K562 (cell line): ENCODE data around the gene JUNB. TPM values are rescaled to one million over a fixed set of nuclear protein-coding genes. Genes with fewer than 3 reads are reported as not detected.
A peak's percentile ranks its signal among the peaks of the same experiment; 100 is the strongest.

Experiments
- BCL6 ChIP-seq: fragments of 250-450 bp; sonication (Bioruptor Pico); IDR thresholded peaks from 2 replicates; pipeline ENCODE4 v1.4.0; 2020
- CBX3 ChIP-seq, 2 experiments: IDR thresholded peaks; 1 replicate in 1 of 2; 2 replicates in 1 of 2; pipeline ENCODE4 v1.6.1; 2012; ENCODE audit warnings: inconsistent platforms in 2 of 2, low read length in 2 of 2, borderline replicate concordance in 1 of 2, control low read depth in 1 of 2
- CREB1 ChIP-seq, 2 experiments: sonication (generic) in 1 of 2; formaldehyde crosslinking in 1 of 2; IDR thresholded peaks; 2 replicates each; pipeline versions ENCODE4 v1.6.1 to v1.8.0; 2012 to 2022; ENCODE audit warnings: inconsistent platforms in 1 of 2, mild to moderate bottlenecking in 1 of 2, missing genetic modification reagents in 1 of 2, moderate library complexity in 1 of 2
- MNT ChIP-seq, 2 experiments: fragments of 450-650 bp; conservative IDR thresholded peaks; 2 replicates each; pipeline ENCODE4 v1.6.1; 2017; ENCODE audit warnings: mild to moderate bottlenecking in 2 of 2, moderate library complexity in 2 of 2
- NFIC ChIP-seq: fragments of 450-650 bp; IDR thresholded peaks from 2 replicates; pipeline ENCODE4 v1.6.1; 2017; ENCODE audit warnings: mild to moderate bottlenecking, inconsistent platforms
- NFXL1 ChIP-seq: fragments of 450-650 bp; formaldehyde crosslinking; IDR thresholded peaks from 2 replicates; pipeline ENCODE4 v1.4.0; 2021; ENCODE audit warnings: mild to moderate bottlenecking
- PHTF2 ChIP-seq: fragments of 250-450 bp; sonication (Bioruptor Pico); IDR thresholded peaks from 2 replicates; pipeline ENCODE4 v1.5.0; 2021; ENCODE audit warnings: mild to moderate bottlenecking
- POLR2B ChIP-seq: fragments of 450-650 bp; IDR thresholded peaks from 2 replicates; pipeline ENCODE4 v1.6.1; 2018; ENCODE audit warnings: low read depth; ENCODE audit not compliant: partially characterized antibody
- RBFOX2 ChIP-seq: fragments of 200-400 bp; formaldehyde crosslinking; IDR thresholded peaks from 2 replicates; pipeline ENCODE4 v1.6.1; 2017; ENCODE audit warnings: low read depth, mild to moderate bottlenecking, low read length, moderate library complexity
- RBM25 ChIP-seq: fragments of 200-400 bp; formaldehyde crosslinking; IDR thresholded peaks from 2 replicates; pipeline ENCODE4 v1.6.1; 2018; ENCODE audit warnings: low read length, low read depth, moderate library complexity; ENCODE audit not compliant: severe bottlenecking
- SIN3A ChIP-seq, 2 experiments: fragments of 150-350 bp in 1 of 2; IDR thresholded peaks; 2 replicates each; pipeline ENCODE4 v1.6.1; 2011 to 2016; ENCODE audit warnings: borderline replicate concordance in 2 of 2, low read depth in 2 of 2, low read length in 2 of 2, mild to moderate bottlenecking in 2 of 2, moderate library complexity in 2 of 2; ENCODE audit not compliant: control insufficient read depth in 1 of 2
- YY1 ChIP-seq, 3 experiments: IDR thresholded peaks; 2 replicates each; pipeline ENCODE4 v1.6.1; 2011; ENCODE audit warnings: low read length in 2 of 3, mild to moderate bottlenecking in 2 of 3, moderate library complexity in 2 of 3, borderline replicate concordance in 1 of 3, control low read depth in 1 of 3, low read depth in 1 of 3; ENCODE audit not compliant: insufficient read depth in 3 of 3, insufficient replicate concordance in 2 of 3, control insufficient read depth in 1 of 3, insufficient read length in 1 of 3; ENCODE audit errors: extremely low read depth in 1 of 3
- ZBTB43 ChIP-seq: sonication (generic); formaldehyde crosslinking; IDR thresholded peaks from 2 replicates; pipeline ENCODE4 v1.8.0; 2023; ENCODE audit warnings: mild to moderate bottlenecking, missing genetic modification reagents
- ZNF561 ChIP-seq: fragments of 450-650 bp; formaldehyde crosslinking; conservative IDR thresholded peaks from 2 replicates; pipeline ENCODE4 v1.4.0; 2020; ENCODE audit warnings: mild to moderate bottlenecking, moderate library complexity
- polyA plus RNA-seq, 8 experiments: library from polyadenylated mRNA; depleted of rRNA in 4 of 8; stranded (reverse) in 5 of 8; unstranded in 3 of 8; fragments of >200 nt; fragmentation: Nextera tagmentation in 2 of 8; fragmentation: Illumina TruSeq in 1 of 8; extraction: Ambion mirVana in 2 of 8; extraction: Trizol in 1 of 8; gene quantifications; 2 replicates each; pipeline versions ENCODE4 v1.2.1 to v1.2.3, GENCODE V29; 2011 to 2014; ENCODE audit warnings: inconsistent platforms in 1 of 8, missing spikeins in 1 of 8
- total RNA-seq, 7 experiments: library from RNA; depleted of rRNA in 6 of 7; stranded (reverse); fragments of >200 nt in 6 of 7; fragmentation: Illumina TruSeq in 2 of 7; extraction: Trizol in 2 of 7; gene quantifications; 2 replicates each; pipeline versions ENCODE4 v1.2.1 to v1.2.3, GENCODE V29; 2011 to 2021; ENCODE audit warnings: low replicate concordance in 1 of 7
- TF ChIP-seq, protein P1 (sequence below), 2 experiments: fragments of 450-650 bp in 1 of 2; IDR thresholded peaks; 2 replicates each; pipeline ENCODE4 v1.6.1; 2011 to 2017; ENCODE audit warnings: low read depth in 2 of 2, antibody characterized with exemption in 1 of 2, borderline replicate concordance in 1 of 2, low read length in 1 of 2, mild to moderate bottlenecking in 1 of 2, mixed read lengths in 1 of 2; ENCODE audit not compliant: control insufficient read depth in 1 of 2

JUNB gene
- total and polyA plus RNA-seq, 9 of the 15 experiments (the other 6 are each of a cell fraction or from before 2014, with no cell fraction given), result 0.23 to 88.1 (median 13.1) TPM

DNA sequence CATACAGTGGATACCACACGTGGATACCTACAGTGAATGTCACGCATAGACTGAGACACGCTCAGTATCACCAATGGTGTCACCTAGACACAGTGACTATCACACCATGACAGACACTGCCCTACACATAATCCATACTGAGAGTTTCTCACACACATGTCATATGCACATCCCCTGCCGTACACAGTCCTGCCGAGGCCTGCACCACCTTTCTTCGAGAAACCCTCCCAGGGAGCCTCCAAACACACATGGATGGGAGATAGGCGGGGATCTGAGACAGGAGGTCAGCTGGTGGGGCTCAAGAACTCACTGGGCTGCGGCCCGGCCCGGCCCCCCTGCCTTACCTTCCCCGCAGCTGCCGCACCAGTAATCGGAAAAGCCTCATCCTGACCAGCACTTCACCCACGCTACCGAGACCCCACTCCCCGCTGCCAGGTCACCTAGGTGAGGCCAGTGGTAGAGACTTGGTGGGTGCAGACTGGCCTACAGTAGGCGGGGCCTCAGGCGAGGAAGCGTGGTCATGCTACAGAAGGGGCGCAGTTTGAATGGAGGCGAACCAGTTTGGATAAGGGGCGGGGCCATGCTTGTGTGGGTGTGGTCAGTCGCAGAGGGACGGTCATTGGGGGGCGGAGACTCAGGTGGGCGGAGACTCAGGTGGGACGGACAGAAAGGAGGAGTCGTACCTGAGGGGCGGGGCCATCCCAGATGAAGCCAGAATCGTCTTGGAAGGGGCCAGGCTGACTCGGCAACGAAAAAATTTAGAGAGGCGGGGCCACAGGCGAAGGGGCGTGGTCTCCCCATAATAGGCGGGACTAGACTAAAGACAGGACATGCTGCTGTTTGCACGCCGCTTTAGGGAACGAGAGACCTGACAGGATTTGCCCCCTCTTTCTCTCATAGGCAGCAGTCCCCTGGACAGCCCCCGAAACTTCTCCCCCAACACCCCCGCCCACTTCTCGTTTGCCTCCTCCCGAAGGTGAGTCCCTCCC, 49.1 kb downstream of the JUNB start (continued):
- TF ChIP-seq, protein P1, sequence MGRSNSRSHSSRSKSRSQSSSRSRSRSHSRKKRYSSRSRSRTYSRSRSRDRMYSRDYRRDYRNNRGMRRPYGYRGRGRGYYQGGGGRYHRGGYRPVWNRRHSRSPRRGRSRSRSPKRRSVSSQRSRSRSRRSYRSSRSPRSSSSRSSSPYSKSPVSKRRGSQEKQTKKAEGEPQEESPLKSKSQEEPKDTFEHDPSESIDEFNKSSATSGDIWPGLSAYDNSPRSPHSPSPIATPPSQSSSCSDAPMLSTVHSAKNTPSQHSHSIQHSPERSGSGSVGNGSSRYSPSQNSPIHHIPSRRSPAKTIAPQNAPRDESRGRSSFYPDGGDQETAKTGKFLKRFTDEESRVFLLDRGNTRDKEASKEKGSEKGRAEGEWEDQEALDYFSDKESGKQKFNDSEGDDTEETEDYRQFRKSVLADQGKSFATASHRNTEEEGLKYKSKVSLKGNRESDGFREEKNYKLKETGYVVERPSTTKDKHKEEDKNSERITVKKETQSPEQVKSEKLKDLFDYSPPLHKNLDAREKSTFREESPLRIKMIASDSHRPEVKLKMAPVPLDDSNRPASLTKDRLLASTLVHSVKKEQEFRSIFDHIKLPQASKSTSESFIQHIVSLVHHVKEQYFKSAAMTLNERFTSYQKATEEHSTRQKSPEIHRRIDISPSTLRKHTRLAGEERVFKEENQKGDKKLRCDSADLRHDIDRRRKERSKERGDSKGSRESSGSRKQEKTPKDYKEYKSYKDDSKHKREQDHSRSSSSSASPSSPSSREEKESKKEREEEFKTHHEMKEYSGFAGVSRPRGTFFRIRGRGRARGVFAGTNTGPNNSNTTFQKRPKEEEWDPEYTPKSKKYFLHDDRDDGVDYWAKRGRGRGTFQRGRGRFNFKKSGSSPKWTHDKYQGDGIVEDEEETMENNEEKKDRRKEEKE (IDR thresholded peaks at IDR 0.05; ENCODE audit: borderline replicate concordance in 1 of 2, control insufficient read depth in 1 of 2, low read depth in 2 of 2, low read length in 1 of 2), result no peak
- peak; percentile 21 for TF ChIP-seq POLR2B
- TF ChIP-seq PHTF2, result no peak
- TF ChIP-seq NFIC, result no peak
- TF ChIP-seq BCL6 (CRISPR knock-in tag), result no peak
- peak; percentile 73; the same call in 1 of the 2 replicates for TF ChIP-seq CREB1 (IDR thresholded peaks at IDR 0.05)
- TF ChIP-seq CREB1 (CRISPR knock-in tag; IDR thresholded peaks at IDR 0.05), result no peak
- no peak for TF ChIP-seq RBM25
- no peak for TF ChIP-seq ZBTB43 (CRISPR knock-in tag)
- peak; percentile 30 to 43; a peak in 1 of 4 replicates for TF ChIP-seq SIN3A (IDR thresholded peaks at IDR 0.05; ENCODE audit: borderline replicate concordance in 2 of 2, control insufficient read depth in 1 of 2, low read depth in 2 of 2, low read length in 2 of 2)
- TF ChIP-seq CBX3 (IDR thresholded peaks at IDR 0.05; ENCODE audit: borderline replicate concordance in 1 of 2, low read length in 2 of 2), result no peak
- TF ChIP-seq MNT (conservative IDR thresholded peaks at IDR 0.05), result peak; percentile 59 to 77; a peak in 3 of 4 replicates
- TF ChIP-seq ZNF561 (CRISPR knock-in tag), result no peak
- peak; percentile 33; the same call in 1 of the 2 replicates for TF ChIP-seq RBFOX2
- peak in 2 of 3 experiments; percentile 19 to 45 for TF ChIP-seq YY1 (IDR thresholded peaks at IDR 0.05; ENCODE audit: borderline replicate concordance in 1 of 3, control insufficient read depth in 1 of 3, extremely low read depth in 1 of 3, insufficient read depth in 3 of 3, insufficient read length in 1 of 3, insufficient replicate concordance in 2 of 3, low read depth in 1 of 3, low read length in 2 of 3)
- no peak for TF ChIP-seq NFXL1 (CRISPR knock-in tag)
